ENCODE measurements around the gene STUM.

STUM gene

GRCh38 chr1:226563666-226564065, 15.1 kb downstream of the STUM start:
- DNase-seq, result no peak

GRCh38 chr1:226565476-226565875, 16.9 kb downstream of the STUM start:
- DNase-seq, result no peak

DNA sequence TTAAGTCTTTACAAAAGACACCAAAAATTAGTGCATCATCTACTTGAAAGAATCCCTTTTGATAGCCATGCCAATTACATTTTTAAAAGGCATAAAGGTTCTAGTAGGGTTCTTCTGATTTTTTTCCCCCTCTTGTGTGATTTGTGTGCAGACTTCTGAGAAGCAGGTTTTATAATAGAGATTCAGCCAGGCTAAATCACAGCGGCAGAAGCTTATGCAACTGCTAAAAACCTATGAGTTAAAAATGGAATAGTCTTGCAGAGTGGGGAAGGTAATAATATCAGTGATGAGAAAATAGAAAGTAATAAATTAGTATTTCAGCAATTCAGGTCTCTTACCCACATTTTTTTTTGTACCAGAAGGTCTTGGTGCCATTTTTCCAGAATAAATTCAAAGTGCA, 17.7 kb downstream of the STUM start:
- no peak for DNase-seq

DNA sequence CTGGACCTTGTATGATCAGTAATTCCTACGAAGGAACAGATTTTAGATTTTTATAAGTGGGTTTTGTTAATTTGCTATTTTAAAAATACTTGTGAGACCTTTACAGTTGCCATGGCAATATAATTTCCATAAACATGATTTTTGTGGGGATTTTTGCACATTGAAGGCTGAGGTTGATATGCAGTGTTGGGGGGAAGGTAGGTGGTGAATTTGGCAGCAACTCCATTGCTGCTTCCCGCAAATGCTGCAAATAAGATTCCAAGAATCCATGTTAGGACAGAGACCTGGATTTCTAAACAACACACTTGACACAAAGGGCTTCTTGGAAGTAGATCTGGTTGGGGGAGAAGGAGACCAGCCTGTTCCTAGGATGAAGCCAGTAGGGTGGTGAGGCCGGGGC, 18.2 kb downstream of the STUM start:
- DNase-seq, result no peak

GRCh38 chr1:226568077-226568831, 19.7 kb downstream of the STUM start:
- no peak for DNase-seq

DNA sequence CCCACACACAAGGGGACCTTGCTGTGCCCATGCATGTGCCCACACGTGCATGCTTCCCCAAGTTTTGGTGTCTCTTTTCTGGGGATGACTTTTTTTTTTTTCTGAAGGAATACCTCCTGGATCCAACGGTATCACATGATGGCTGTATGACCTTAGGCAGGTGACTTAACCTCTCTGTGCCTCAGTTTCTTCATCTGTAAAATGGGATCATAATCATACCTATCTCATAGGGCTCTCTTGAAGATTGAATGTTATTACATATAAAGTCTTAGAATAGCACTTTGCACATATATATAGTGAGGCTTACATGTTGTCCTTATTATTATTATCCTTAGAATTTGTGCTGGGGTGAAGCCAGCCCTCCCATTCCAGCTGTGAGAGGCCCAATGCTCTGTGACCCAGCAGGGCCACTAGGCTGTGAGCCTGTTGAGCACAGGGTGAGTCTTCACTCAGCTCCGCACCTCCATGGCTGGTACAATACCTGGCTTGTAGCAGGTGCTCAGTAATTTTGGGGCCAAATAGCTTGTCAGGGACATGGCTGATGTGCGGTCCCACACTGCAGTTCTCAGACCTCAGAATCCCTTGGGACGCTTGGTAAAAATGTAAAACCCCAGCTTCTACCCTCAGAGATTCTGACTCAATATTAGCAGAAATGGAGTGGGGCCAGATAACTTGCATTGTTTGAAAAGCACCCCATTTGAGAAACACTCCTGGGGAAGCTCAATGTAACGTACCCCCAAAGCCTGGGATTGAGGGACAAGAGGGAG, 20.6 kb downstream of the STUM start:
- no peak for DNase-seq

GRCh38 chr1:226569879-226570547, 21.4 kb downstream of the STUM start:
- no peak for DNase-seq

DNA sequence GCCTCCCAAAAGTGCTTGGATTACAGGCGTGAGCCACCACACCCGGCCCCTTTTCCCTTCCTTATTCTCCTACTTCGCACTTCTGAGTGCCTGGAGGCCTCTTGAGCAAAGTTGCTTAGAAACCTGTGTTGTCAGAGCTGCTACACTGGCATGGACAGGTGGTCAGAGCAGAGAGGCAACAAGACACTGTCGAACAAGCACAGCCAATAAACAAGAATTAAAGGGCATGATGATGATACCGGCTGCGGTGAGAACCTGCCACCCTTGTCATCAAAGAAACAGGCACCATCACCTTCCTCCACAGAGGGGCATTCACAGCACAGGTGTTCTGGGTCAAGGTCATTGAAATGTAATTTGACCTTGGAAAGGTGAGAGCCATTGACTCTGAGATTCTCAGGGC, 23.3 kb downstream of the STUM start:
- DNase-seq, result no peak

- no peak for DNase-seq
These were observed 23.8 kb downstream of the STUM start for GRCh38 chr1:226572325-226572726.

DNA sequence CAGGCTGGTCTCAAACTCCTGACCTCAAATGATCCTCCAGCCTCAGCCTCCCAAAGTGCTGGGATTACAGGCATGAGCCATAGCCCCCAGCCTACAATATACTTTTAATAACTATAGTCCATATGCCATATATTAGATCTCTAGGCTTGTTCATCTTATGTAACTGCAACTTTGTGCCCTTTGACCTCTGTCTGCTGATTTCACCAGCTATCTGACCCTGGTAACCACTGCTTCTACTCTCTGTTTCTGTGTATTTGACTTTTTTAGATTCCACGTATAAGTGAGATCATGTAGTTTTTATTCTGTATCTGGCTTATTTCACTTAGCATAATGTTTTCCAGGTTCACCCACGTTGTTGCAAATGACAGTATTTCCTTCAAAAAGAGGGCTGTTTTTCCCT, 25.5 kb downstream of the STUM start:
- no peak for DNase-seq

DNA sequence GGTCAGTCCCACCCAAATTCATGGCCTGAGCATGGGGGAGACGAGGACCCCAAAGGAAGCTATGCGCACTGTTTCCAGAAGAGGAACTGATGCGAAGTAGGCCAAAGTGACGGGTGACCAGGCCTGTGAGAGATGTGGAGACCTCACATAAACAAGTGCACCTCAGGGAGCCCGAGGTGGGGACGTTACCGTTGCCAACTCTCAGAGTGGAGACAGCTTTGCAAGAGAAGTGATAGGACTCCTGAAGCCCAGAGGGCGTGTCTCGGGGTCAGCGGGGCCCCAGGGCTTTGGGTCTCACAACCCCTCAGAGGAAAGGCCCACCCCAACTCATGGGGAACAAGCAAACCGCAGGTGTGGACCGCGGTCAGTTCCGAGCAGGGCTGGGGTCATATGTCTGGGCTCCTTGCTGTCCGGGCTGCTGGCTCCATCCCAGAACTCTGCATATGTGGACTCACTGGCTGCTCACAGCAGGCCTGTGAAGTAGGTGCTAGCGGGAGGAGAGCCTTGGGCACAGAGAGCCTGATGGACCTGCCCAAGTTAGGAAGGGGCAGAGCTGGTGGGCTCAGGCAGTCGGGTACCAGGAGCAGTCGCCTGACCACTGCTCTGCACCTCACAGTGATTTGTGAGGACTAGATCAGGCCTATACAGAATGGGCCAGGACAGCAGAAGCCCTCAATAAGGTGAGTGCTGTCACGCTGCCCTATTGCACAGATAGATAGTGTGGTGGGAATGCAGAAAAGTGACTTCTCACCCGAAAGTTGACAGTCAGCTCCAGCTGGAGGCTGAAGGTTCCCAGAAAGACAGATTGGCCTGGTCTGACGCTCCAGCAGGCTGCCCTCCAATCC, 26.2 kb downstream of the STUM start:
- DNase-seq, result no peak

DNA sequence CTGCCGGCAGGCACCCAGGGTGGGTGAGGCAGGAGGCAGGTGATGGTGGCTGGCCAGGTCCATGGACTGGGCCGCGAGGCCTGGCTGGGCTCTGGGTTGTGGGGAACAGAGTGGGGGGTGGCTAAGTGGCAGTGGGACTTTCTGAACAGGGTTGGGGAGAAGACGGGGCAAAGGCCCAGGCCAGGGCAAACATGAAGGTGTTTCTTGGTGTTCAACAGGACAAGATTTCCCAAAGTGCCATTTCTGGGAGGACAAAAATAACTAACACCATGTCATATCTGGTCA, 26.8 kb downstream of the STUM start:
- no peak for DNase-seq

DNA sequence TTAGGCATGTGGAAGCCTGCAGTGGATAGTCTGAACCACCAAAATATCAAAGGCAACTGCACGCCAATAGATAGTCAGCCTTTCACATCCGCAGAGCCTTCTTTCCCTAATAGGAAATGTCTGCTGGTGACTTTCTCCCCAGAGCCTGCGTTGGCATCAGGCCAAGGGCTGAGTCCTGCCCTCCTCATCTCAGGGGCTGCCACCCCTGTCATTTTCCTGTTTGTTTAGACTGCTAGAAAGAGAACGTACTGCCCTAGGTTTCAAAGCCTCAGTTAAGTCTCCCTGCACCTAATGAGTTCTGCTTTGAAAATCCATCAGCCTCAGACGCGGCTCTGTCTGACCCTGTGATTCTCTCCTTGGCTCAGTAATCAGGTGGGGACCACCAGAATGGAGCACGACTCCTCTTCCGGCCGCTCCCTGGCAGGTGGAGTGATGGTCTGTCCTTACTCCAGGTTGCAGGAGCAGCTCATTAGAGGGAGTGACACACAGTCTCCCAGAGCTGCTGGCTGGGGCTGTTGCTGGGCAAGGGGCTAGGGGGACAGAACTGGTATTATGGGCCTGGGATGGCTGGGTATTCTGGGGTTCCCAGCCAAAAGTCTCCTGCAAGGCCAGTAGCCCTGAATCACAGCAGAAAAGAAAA, 27.3 kb downstream of the STUM start:
- DNase-seq, result no peak

DNA sequence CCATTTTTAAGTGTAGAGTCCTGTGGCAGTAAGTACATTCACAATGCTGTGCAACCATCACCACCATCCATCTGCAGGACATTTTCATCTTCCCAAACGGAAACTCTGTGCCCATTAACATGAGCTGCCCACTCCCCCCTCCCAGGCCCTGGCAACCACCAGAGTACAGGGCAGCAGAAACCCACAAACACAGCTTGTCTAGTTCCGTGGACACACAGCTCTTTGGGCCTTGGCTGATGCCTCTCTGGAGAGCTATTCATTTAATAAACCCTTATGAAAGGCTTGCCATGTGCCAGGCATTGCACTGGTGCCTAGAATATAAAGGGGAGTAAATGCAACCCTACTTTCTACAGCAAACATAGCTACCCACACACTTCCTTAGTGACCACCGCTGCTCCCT, 28.0 kb downstream of the STUM start:
- no peak for DNase-seq

GRCh38 chr1:226577401-226578180, 29.0 kb downstream of the STUM start:
- DNase-seq, result no peak

- no peak for DNase-seq
These were observed 30.5 kb downstream of the STUM start for GRCh38 chr1:226578946-226579578.

DNA sequence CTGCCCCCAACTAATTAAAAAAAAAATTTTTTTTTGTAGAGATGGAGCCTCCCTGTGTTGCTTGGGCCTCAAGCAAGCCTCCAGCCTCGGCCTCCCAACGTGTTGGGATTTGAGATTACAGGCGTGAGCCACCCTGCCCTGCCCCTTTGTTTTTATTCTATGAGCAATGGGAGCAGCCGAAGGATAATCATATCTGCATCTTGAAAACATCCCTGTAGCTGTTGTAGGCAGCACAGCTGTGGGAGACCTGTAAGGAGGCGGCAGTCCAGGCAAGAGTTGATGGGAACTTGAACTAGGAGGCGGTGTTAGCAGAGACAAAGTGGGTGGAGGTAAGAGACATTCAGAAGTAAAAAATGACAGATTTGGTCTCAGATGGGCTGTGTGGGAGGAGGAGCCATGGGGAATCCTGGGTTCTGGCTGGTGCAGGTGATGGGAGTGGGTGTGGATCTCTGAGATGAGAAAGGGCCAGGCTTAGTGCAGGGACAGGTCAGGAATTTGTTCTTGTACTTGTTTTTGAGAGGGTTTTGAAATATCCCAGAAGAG, 31.3 kb downstream of the STUM start:
- no peak for DNase-seq

- DNase-seq, result no peak
These were observed 32.2 kb downstream of the STUM start for GRCh38 chr1:226580625-226581270.

DNA sequence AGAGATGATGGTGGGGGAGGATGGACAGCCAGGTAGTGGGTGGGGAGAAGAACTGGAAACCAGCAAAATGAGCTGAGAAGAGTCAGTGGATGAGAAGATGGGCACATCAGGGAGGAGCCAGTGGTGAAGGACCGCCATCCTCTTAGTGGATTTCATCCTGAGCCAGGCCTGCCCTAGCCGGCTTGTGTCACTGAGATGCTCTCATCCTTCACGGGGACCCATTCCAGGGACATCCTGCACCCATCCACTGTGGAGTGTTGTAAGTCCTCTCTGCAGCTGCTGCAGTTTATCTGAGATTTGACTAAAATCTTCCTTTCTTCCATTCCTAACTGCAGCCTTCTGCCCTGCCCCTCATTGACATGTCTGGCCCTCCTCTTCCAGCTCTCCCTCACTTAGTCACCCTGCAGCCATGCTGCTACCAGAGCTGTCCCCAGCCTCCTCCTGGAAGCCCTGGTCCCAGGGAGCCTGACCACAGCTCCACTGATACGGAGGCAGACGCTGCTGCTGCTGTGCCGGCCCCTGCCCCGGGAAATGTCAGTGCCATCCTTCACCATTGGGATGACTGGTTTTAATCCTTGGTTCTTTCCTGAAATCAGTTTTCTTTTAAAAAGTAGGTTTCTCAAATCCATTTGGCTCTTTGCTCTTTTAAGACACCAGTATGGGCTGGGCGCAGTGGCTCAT, 33.2 kb downstream of the STUM start:
- DNase-seq, result no peak

DNA sequence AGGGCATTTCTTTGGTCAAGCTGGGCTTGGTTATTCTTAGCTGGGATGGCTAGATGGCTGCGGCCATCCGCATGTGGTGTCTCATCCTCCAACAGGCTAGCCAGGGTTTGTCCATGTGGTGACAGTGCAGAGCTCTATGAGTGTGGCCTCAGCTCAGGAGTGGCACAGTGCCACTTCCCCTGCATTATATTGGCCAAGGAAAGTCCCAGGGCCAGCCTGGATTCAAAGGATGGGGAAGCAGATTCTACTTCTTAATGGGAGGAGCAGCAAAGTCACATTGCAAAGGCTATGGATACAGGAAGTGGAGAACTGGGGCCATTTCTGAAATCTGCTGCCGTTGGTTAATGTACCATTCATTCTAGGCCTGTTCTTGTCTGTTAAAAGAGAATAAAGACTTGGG, 34.4 kb downstream of the STUM start:
- DNase-seq, result no peak

All from KG1 (cell line).